Activated CD4-positive, CD25-positive, alpha-beta regulatory T cell treated with anti-CD3 and anti-CD28 coated beads, Interleukin-2, amount 50 U/mL, for 24 hours (primary cell): ENCODE measurements around the gene C18orf54.

ENCODE experiments used
- ATAC-seq, 2 donors: fragments of 150-1000 bp; cut with Tn5 transposase; one replicate each; pipeline ENCODE4 v1.10.0; 2021; ENCODE audit warnings: mild to moderate bottlenecking in 1 of 2, moderate library complexity in 1 of 2

C18orf54 gene

DNA sequence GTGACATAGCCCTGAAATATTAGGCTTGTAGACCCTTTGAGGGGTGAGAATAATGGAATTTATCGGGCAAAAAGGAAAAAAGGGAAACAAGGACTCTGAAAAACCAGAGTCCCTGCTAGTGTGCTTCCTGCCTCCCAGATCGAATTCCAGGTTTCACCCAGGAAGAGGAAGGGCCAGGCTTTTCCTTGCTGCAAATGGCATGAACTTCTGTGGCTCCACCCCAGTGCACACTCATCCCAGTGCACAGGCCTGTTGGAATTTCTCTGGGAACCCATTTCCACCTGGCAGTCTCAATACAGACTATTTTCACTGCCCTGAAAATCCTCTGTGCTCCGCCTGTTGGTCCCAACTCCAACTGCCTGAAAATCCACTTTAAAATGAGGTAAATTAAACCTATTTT lies 29.9 kb downstream of the C18orf54 start:
- no peak for ATAC-seq

DNA sequence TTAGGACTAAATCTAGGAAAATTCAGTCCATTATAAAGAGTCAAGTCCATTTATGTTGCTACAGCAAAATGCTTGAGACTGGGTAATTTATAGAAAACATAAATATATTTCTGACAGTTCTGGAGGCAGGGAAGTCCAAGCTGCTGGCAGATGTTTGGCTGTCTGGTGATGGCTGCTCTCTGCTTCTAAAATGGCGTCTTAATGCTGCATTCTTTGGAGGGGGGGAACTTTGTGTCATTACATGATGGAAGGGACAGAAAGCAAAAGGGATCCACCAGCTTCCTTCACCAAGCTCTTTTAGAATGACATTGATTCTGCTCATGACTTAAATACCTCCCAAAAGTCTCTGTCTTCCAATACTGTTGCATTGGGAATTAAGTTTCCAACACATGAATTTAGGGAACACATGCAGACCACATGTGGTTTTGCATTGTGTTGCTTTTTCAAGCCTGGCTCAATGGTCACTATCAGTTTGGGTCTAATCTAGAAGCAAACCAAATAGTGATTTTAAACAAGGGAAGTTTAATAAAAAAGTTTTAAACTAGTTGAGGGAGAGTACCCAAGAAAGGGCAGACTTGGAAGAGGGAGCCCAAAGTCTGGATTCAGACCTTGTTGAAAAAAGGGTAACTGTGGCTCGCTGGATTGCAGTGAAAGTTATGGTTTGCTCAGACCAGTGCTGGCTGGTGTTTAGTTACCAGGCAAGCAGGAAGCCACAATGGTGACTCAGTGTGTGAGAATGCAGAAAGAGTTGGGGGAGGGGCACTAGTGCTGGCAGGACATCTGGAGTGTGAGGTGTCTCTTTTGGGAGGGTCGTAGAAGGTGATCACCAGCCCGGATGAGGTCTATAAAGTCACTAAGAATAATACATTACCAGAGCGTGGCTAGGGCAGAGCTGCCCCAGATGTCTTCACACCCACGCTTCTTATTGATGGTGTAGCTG lies 30.8 kb downstream of the C18orf54 start:
- ATAC-seq: peak; percentile 38 to 51

DNA sequence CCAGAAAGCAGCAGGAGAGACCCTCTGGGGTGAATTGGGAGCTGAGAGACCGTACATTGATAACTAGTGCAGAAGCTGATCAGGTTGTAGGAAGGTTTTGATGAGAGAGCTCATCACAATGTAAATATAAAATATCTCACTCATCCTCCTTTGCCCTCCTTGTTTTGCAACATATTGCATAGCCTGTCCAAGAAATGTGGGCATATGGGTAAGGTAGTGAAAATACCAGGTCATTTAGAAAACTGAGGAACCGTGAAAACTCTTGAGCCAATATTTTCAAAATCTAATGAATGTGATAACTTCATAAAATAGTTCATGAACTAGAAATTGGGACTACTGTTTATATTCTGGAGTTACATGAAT lies 31.4 kb downstream of the C18orf54 start:
- ATAC-seq: no peak

DNA sequence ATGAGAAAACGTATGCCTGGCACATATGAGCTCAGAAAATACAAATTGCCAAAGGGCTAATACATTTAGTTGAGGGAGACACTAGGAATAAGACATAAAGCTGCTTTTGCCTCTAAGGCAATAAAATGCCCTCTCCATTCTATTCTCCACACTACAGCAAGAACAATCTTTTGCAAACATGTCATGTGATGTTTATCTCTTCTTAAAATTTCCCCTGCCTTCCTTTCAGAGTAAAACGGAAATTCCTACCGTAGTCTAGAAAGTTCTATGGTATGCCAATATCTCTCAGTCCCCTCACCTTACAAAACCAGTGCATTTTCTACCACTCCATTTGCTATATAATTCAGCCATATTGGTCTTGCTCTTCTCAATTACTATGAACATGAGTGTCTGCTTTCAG lies 33.1 kb downstream of the C18orf54 start:
- ATAC-seq: no peak

DNA sequence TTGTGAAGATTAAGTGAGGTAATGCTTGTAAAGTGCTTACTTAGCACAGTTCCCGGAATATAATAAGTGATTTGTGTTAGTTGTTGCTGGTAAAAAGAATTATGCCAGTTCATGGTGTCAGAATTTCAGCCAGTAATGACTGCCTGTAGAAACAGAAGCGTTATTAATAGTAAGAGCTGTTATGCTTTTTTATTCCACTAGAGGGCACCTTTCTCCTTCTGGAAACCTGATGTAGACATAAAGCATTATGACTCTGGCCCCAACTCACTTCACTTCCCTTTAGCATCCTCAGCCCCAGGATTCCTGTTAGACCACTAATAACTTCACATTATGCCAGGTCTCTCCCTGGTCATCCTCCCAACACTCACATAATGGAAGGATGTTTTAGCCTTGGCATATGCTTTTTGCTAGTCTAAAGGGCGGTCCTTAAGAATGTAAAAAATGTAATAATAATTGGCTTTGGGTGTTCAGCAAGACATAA lies 34.9 kb downstream of the C18orf54 start:
- peak; percentile 28 to 56 for ATAC-seq

DNA sequence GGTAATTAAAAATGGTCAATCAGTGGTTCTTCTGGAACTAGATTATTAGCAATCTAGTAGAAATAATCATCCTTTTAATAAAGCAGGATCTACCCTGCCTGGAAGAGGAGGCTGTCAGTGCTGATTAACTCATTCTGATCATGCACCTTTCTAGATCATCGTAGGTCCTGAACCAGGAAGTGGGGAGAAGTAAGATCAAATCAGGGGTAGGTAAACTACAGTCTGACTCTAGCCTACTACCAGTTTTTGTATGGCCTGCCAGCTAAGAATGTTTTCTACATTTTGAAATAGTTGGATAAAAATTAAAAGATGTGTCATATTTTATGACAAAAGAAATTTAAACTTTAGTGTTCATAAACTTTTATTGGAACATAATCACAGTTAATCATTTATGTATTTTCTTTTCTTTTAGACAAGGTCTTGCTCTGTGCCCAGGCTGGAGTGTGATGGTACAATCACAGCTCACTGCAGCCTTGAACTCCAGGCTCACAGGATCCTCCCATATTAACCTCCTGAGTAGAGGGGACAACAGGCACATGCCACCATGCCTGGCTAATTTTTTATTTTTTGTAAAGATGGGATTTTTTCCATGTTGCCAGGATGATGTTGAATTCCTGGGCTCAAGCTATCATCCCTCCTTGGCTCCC lies 36.1 kb downstream of the C18orf54 start:
- ATAC-seq: no peak

DNA sequence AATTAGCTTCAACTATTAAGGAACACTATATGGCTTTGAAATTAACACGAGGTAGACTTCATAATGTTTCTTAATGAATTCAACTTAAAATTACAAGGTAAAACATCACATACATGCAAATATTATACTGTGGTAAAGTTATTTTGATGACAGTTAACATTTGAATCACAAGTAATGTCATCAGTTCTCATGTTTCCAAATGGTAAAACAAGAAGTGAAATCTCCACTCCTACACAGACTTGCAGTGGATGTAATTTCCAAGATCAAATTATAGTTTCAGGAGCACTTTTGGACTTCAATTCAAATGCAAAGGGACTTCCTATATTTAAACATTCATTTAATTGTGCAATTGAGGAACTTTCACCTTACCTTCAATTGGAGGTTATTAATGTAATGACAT lies 39.1 kb downstream of the C18orf54 start:
- no peak for ATAC-seq

DNA sequence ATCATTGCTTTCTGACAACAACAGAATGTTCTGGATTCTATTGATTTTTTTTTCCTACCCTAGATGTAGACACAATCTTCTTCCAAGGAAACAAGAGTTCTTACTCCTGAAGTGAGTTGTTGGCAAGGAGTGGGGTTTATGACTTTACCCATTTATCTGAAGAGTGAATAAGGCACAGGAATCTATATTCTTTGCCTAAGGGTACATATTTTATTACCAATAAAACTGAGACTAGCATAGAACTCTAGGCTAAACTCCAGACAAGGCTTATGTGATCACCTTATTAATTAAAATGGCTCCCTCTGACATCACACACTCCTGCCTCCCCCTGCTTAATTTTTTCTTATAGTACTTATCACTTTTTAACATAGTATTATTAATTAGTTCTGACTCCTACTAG lies 47.6 kb downstream of the C18orf54 start:
- ATAC-seq: no peak

DNA sequence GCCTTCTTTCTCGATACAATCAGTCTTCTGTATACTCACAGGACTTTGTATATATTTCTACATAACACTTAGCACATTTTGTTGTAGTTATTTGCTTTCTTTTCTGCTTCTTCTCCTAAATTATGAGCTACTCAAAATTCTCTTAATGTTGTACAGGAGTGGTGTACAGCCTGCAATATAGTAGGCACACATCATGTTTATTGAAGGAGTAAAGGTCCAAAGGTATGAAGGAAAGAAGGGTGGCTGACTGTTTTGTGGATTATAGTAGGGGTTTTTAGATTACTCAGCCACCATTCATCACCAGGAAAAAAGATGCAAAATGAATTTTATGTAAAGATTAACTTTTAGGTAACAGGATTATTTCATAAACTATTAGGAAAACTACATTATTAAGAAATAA lies 54.1 kb downstream of the C18orf54 start:
- ATAC-seq: no peak

DNA sequence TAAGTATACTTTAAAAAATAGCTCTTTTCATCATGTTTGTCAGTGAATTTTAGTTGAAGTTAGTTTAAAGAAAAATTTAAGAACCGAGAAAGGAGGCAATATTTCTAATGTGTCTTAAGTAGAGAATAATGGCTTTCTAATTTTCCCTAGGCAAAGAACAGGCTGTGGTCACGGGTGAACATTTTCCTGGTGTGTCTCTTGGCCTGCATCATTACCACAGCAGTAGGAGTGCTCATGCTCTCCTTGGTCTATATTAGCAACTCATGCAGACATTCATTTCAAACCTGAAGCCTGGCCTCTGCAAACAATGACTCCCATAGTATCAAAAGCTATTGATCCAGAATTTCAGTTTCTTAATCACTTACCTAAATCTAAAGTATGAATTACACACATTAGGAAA lies 57.4 kb downstream of the C18orf54 start:
- no peak for ATAC-seq

DNA sequence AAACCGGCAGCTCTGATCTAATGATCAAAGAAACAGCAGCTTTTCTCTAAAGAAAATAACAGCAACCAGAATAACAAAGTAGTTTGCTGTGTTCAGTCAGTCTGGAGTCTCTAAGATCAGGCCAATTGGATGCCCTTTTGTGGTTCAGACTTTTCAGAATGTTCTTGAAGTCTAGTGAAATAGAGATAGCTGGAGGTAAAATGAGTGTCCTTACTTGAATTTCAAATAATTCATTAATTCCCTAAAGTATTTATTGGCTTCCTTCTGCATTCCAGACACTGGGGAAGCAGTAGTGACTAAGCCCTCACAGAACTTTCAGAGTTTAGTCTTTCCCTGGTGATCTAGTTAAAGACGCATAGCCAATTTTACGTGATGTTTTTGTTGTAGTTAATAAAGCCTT lies 58.7 kb downstream of the C18orf54 start:
- no peak for ATAC-seq

DNA sequence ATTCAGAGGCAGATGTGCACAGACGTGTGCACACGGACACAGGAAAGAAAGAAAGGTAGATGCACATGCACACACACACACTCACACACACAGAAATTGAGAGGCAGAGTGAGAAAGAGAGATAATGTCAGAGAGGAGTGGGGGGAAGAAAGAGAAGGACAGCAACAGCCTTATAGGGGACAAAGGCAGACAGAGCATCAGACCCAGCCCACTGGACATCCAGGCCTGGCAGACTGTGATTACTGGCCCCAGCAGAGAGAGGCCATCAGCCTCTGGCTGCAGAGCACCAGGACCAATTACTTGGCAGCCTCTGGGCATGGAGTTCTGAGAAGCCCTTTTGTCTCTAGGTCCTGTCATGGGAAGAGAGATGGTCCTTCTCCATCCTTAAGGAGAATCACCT lies 66.1 kb downstream of the C18orf54 start:
- ATAC-seq: no peak

DNA sequence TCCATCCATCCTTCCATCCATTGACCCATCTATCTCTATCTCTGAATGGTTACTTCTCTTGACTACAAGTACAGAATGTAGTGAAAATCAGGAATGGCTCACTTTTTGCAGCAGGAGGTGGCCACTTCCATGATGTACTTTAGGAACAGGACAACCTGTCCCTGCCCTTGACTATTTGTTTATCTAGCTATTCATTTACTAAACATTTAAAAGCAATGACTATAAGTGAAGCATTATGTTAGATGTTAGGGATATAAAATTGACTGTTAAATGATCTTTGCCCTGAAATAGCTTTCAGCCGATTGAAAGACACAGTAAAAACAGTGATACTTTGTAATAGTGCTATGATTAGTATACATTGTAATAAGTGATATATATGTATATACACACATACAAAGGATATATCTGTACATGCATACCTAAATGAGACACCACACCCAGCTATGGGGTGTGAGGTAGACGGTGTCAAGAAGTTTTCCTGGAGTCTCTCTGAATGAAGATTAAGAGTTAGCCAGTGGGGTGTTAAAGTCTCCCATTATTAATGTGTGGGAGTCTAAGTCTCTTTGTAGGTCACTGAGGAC lies 68.5 kb downstream of the C18orf54 start:
- ATAC-seq: no peak
